Keratinocyte (primary cell): ENCODE results near the gene BRINP3. TPM values are rescaled to one million over a fixed set of nuclear protein-coding genes. Genes with fewer than 3 reads are reported as not detected.

Experiments used
- DNase-seq: peaks from one replicate; pipeline ENCODE4 v3.0.0-alpha.2; 2011; ENCODE audit warnings: low read depth, missing footprints, low spot score
- FAIRE-seq: peaks from 2 replicates; lab custom pipeline; 2011; peaks lifted over from hg19 to GRCh38; lab: Jason Lieb, UNC
- H2AFZ ChIP-seq: 2 replicates; pipeline ENCODE4 v1.6.0; 2012; ENCODE audit warnings: low read length, control low read depth, inconsistent platforms; ENCODE audit not compliant: control insufficient read depth
- H3K27ac ChIP-seq: 2 replicates; pipeline ENCODE4 v1.5.1; 2011; ENCODE audit warnings: low read length; ENCODE audit not compliant: control insufficient read depth, insufficient read depth
- H3K27me3 ChIP-seq: 3 replicates; pipeline ENCODE4 v1.6.0; 2011; ENCODE audit warnings: low read length; ENCODE audit not compliant: control insufficient read depth, insufficient read depth; ENCODE audit errors: extremely low read depth
- H3K36me3 ChIP-seq, 2 experiments: 2 replicates in 1 of 2; 3 replicates in 1 of 2; pipeline ENCODE4 v1.5.1; 2011; ENCODE audit warnings: low read length in 2 of 2, mild to moderate bottlenecking in 1 of 2; ENCODE audit not compliant: control insufficient read depth in 2 of 2, insufficient read depth in 2 of 2; ENCODE audit errors: extremely low read depth in 1 of 2
- H3K4me1 ChIP-seq: 3 replicates; pipeline ENCODE4 v1.5.1; 2011; ENCODE audit warnings: low read length; ENCODE audit not compliant: control insufficient read depth, insufficient read depth; ENCODE audit errors: extremely low read depth
- H3K4me2 ChIP-seq: 3 replicates; pipeline ENCODE4 v1.6.0; 2011; ENCODE audit warnings: low read depth, low read length; ENCODE audit not compliant: control insufficient read depth, insufficient read depth; ENCODE audit errors: extremely low read depth
- H3K4me3 ChIP-seq, 3 experiments: fragments of 200-600 bp in 1 of 3; sonication (generic) in 1 of 3; 2 replicates in 2 of 3; 3 replicates in 1 of 3; pipeline ENCODE4 v1.5.1; 2011 to 2016; ENCODE audit warnings: low read length in 3 of 3, mild to moderate bottlenecking in 3 of 3, control low read depth in 2 of 3, inconsistent platforms in 1 of 3, low read depth in 1 of 3, mixed read lengths in 1 of 3, mixed run types in 1 of 3, moderate library complexity in 1 of 3; ENCODE audit not compliant: control insufficient read depth in 2 of 3, insufficient read depth in 2 of 3; ENCODE audit errors: extremely low read depth in 1 of 3
- H3K79me2 ChIP-seq: 2 replicates; pipeline ENCODE4 v1.6.0; 2012; ENCODE audit warnings: low read length; ENCODE audit not compliant: control insufficient read depth, insufficient read depth
- H3K9ac ChIP-seq: 3 replicates; pipeline ENCODE4 v1.6.0; 2011; ENCODE audit warnings: low read length; ENCODE audit not compliant: control insufficient read depth, insufficient read depth; ENCODE audit errors: extremely low read depth
- H3K9me1 ChIP-seq: 3 replicates; pipeline ENCODE4 v1.6.0; 2011; ENCODE audit warnings: low read length; ENCODE audit not compliant: control insufficient read depth, insufficient read depth; ENCODE audit errors: extremely low read depth
- H3K9me3 ChIP-seq: 2 replicates; pipeline ENCODE4 v1.5.1; 2012; ENCODE audit warnings: low read depth, low read length; ENCODE audit not compliant: control insufficient read depth
- H4K20me1 ChIP-seq: 3 replicates; pipeline ENCODE4 v1.6.0; 2011; ENCODE audit warnings: low read length; ENCODE audit not compliant: control insufficient read depth, insufficient read depth; ENCODE audit errors: extremely low read depth
- EZH2 ChIP-seq: IDR thresholded peaks from one replicate; pipeline ENCODE4 v1.6.1; 2012; ENCODE audit warnings: inconsistent platforms, mild to moderate bottlenecking, low read length, moderate library complexity
- dilution Hi-C: fragments of 300-500 bp; cut with MboI; formaldehyde crosslinking; loops from one replicate; pipeline ENCODE4 v1.7.0; 2020; ENCODE audit warnings: low sequenced_read_pairs; ENCODE audit not compliant: extremely low pct_ligation_motif_present
- polyA plus RNA-seq, 5 experiments: library from polyadenylated mRNA; depleted of rRNA in 3 of 5; stranded (reverse) in 3 of 5; stranded (forward) in 1 of 5; unstranded in 1 of 5; fragments of >200 nt; gene quantifications; 1 replicate in 1 of 5; 2 replicates in 3 of 5; 3 replicates in 1 of 5; pipeline versions ENCODE4 v1.2.1 to v1.2.3, GENCODE V29; 2011 to 2012; ENCODE audit warnings: missing spikeins in 2 of 5, low read depth in 1 of 5, low replicate concordance in 1 of 5
- TF ChIP-seq, protein P1 (sequence below), 3 experiments: IDR thresholded peaks in 1 of 3; conservative IDR thresholded peaks in 1 of 3; optimal IDR thresholded peaks in 1 of 3; 2 replicates in 2 of 3; 3 replicates in 1 of 3; pipeline versions ENCODE3 to v1.5.1; 2011; ENCODE audit warnings: low read length in 3 of 3, mild to moderate bottlenecking in 3 of 3, moderate library complexity in 2 of 3, control low read depth in 1 of 3, inconsistent platforms in 1 of 3; ENCODE audit not compliant: insufficient read depth in 2 of 3; ENCODE audit errors: extremely low read depth in 1 of 3

The BRINP3 gene
- polyA plus RNA-seq, 1 donor (not counting 4 experiments of a cell fraction or from before 2014, with no cell fraction given), result not detected

GRCh38 chr1:190104961-190105360 lies 372.7 kb downstream of the BRINP3 start:
- TF ChIP-seq, protein P1, sequence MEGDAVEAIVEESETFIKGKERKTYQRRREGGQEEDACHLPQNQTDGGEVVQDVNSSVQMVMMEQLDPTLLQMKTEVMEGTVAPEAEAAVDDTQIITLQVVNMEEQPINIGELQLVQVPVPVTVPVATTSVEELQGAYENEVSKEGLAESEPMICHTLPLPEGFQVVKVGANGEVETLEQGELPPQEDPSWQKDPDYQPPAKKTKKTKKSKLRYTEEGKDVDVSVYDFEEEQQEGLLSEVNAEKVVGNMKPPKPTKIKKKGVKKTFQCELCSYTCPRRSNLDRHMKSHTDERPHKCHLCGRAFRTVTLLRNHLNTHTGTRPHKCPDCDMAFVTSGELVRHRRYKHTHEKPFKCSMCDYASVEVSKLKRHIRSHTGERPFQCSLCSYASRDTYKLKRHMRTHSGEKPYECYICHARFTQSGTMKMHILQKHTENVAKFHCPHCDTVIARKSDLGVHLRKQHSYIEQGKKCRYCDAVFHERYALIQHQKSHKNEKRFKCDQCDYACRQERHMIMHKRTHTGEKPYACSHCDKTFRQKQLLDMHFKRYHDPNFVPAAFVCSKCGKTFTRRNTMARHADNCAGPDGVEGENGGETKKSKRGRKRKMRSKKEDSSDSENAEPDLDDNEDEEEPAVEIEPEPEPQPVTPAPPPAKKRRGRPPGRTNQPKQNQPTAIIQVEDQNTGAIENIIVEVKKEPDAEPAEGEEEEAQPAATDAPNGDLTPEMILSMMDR (optimal IDR thresholded peaks at IDR 0.05 in 1 of 3, IDR thresholded peaks at IDR 0.05 in 1 of 3, conservative IDR thresholded peaks at IDR 0.05 in 1 of 3; ENCODE audit: extremely low read depth in 1 of 3, insufficient read depth in 2 of 3, low read length in 3 of 3), result no peak
- TF ChIP-seq EZH2, result no peak
- H4K20me1 ChIP-seq, result no peaks in the 10 kb centered on the region
- H3K27ac ChIP-seq, result no peak overlapping the region
- dilution Hi-C loops, result no loop called here
- H3K4me2 ChIP-seq, result no peak overlapping the region
- H3K27me3 ChIP-seq, result no peaks in the 10 kb centered on the region
- no peak overlapping the region for H3K4me3 ChIP-seq
- DNase-seq, result no peak
- H3K79me2 ChIP-seq, result no peaks in the 10 kb centered on the region
- no peaks in the 10 kb centered on the region for H3K9me3 ChIP-seq
- no peaks in the 10 kb centered on the region for H3K9me1 ChIP-seq
- no peaks in the 10 kb centered on the region for H3K4me1 ChIP-seq
- no peak overlapping the region for H2AFZ ChIP-seq
- no peak for FAIRE-seq
- H3K36me3 ChIP-seq, result no peaks in the 10 kb centered on the region
- H3K9ac ChIP-seq, result no peak overlapping the region

GRCh38 chr1:190102757-190103326 lies 374.8 kb downstream of the BRINP3 start:
- H2AFZ ChIP-seq, result no peak overlapping the region
- TF ChIP-seq EZH2, result no peak
- TF ChIP-seq, protein P1 (optimal IDR thresholded peaks at IDR 0.05 in 1 of 3, IDR thresholded peaks at IDR 0.05 in 1 of 3, conservative IDR thresholded peaks at IDR 0.05 in 1 of 3; ENCODE audit: extremely low read depth in 1 of 3, insufficient read depth in 2 of 3, low read length in 3 of 3), result no peak
- no peaks in the 10 kb centered on the region for H3K27me3 ChIP-seq
- dilution Hi-C loops, result no loop called here
- H3K4me1 ChIP-seq, result no peaks in the 10 kb centered on the region
- no peaks in the 10 kb centered on the region for H3K9me3 ChIP-seq
- H4K20me1 ChIP-seq, result no peaks in the 10 kb centered on the region
- no peaks in the 10 kb centered on the region for H3K9me1 ChIP-seq
- FAIRE-seq (no peak), DNase-seq (no peak)
- H3K9ac ChIP-seq, result no peak overlapping the region
- no peaks in the 10 kb centered on the region for H3K79me2 ChIP-seq
- no peaks in the 10 kb centered on the region for H3K36me3 ChIP-seq
- no peak overlapping the region for H3K4me2 ChIP-seq
- H3K4me3 ChIP-seq, result no peak overlapping the region
- H3K27ac ChIP-seq, result no peak overlapping the region
